Femur (tissue), 1 donor: ENCODE measurements around the gene AMPD3.

Experiments
- DNase-seq: peaks from one replicate; pipeline ENCODE4 v3.0.0-alpha.2; 2017

Gene AMPD3

DNA sequence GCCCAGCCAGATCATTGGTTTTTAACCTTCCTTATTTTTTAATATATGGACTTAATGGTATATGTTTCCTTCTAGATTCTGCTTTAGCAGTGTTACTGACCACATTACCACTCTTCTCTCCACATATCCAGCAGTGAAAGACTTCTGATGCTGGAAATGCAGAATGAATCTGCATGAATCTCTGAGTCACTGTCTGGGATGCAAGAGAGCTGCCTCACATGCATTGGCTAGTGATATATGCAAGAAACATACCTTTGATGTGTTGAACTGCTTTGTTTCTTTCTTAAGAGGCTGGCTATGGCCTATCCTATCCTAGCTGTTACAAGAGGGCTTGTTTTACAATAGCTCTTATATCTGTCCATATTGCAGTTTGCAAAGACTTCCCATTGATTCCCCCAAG is 16.6 kb upstream of the AMPD3 start:
- DNase-seq, result no peak

DNA sequence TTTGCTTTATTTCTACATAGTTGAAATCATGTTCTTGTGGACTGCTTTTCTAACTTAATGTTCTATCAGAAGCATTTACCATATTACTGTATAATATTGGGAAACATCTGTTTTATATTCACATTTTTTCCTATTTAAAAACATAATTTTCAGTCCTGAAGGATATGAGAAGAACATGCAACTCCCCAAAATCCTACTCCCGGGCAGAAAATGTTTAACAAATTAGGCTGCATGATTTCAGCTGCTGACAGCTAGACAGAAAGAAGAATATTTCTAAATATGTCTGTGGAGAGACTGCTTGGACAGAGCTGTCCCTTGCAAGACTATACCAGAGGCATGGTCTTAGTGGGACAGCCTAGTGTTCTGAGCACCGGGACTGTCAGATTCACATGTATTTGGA is 15.7 kb upstream of the AMPD3 start:
- DNase-seq, result no peak

DNA sequence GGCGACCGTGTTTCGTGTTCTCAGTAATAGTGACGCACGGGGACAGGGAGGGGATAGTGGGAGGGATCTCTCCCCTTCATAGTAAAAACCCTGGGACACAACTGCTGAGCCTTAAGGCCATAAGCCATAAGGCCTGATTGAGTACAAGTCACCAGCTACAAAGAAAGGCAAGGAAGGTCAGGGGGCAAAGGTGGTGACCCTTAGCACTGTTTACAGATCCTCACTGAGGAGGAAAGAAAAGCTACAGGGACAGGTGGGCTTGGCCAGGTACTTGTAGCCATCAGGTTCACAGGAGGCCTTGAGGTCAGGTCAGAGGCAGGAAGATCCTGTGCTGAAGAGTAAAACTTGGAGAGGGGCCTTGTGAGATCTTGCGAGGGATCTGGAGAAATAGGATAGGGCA is 15.1 kb upstream of the AMPD3 start:
- no peak for DNase-seq

- DNase-seq, result no peak
These were observed 14.7 kb upstream of the AMPD3 start for GRCh38 chr11:10440401-10440800.

DNA sequence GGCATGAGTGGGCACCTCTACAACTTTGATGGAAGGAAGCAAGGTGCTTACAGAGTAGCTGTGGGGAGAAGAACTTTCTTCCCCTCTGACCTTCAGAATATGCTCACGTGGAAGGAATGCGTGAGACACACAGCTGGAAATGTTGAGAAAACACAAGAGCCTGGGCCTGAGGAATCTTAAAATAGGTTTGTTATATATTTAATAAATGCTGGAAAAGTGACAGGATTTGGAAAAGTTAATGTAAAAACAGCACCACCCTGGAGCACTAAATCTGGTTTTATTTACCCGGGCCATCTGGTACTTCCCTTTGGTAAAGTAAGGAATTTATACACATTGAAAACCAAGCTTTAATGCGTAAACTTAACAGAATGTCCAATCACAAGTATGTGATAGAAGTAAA is 14.0 kb upstream of the AMPD3 start:
- peak; percentile 46 for DNase-seq

GRCh38 chr11:10441652-10442503 is 13.2 kb upstream of the AMPD3 start:
- no peak for DNase-seq

GRCh38 chr11:10443152-10443551 is 11.9 kb upstream of the AMPD3 start:
- DNase-seq, result no peak

DNA sequence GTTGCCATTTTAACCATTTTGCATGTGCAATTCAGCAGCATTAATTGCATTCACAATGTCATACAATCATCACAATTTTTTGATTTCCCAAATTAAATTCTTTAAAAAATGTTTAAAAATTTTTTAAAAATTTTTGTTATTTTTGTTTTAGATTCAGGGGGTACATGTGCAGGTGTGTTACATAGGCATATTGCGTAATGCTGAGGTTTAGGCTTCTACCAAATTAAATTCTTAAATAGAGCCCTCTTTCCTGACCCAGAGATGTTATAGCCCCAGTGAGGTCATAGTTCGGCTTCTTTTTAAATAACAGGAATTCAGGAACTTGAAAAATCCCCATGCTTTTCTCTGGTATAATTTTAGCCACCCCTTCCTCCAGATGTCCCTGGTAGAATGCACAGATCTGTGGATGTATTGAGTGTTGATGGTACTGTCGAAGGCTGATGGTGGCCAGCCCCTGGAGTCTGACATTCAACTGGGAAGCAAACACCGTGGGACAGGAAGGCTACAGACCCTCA is 11.3 kb upstream of the AMPD3 start:
- no peak for DNase-seq

DNA sequence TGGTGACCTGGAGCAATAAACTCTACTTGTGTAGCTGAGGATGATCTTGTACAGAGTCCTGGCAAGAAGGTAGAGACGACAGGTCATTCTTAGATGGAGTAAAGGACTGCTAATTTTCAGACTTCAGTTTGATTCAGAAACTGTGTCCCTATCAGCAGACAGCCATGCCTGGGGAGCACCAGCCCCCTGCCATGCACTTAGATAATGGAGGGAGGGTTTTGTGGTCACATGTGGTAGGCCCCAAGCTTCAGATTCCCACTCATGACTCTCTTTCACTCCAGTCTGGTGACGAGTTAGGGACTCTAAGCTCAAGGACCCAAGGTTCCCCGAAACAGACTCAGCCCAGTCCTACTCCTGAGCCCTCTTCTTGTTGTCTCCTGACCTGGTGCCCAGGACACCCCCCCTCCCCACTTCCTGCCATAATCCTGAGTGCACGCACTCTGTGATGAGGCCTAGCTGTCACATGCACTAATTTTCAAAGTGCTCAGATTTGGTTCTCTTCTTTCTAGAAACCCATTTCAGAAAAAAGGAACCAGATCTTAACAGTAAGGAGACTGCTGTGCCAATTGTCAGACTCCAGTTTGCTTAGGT is 10.2 kb upstream of the AMPD3 start:
- DNase-seq, result no peak

DNA sequence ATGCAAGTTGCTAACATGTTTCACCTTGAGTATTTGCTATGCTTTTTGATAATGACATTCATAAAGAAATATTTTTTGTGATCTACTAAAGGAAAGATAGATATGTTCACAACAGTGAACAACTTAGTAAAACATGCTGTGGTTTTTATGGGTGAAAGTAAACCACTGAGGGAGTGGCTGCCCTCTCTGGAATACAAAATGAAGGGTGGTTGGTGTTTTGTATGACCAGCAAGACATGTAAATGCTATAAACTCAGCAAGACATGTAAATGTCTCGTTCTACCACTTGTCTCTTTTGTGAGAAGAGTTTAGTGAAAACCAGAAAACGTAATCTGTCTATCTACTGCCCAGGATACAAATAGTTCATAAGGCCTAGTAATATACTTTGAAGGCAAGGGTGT is 7.6 kb upstream of the AMPD3 start:
- DNase-seq, result no peak

GRCh38 chr11:10450462-10451425 is 4.3 kb upstream of the AMPD3 start:
- DNase-seq, result peak; percentile 35

DNA sequence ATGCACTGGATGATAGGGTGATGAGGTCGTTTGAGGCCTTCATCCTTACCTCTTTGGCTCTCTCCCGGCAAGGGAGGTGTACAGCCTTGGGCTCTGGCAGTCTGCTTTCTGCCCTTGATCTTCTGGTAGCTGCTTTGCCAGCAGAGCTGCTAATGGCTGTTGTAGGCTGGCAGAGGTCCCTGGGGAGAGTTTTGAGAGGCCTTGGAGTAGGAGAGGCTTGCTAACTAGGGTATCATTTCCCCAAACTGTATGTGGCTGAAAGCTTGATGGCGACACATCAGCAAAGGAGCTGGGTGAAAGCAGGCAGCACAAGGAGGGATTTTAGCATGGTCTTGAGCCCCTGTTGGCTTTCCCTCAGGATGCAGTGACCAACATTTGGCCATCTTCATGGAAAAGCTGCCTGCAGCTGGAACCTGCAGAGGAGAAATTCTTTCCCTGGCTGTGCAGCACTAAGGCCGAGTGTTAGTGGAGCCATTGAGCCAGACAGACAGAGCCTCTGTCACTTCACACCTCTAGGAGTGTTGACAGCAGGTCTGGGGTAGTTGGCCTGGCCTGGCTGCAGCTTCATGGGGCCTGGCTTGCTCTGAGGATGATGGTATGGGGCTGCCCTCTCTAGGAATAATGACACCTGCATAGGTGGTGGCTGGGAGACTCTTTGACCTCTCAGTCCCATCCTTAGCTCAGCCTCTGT is 3.5 kb upstream of the AMPD3 start:
- peak; percentile 47 for DNase-seq

- no peak for DNase-seq
These were observed 2.8 kb upstream of the AMPD3 start for GRCh38 chr11:10452211-10452767.

GRCh38 chr11:10453261-10453660 is 1.8 kb upstream of the AMPD3 start:
- DNase-seq, result no peak

DNA sequence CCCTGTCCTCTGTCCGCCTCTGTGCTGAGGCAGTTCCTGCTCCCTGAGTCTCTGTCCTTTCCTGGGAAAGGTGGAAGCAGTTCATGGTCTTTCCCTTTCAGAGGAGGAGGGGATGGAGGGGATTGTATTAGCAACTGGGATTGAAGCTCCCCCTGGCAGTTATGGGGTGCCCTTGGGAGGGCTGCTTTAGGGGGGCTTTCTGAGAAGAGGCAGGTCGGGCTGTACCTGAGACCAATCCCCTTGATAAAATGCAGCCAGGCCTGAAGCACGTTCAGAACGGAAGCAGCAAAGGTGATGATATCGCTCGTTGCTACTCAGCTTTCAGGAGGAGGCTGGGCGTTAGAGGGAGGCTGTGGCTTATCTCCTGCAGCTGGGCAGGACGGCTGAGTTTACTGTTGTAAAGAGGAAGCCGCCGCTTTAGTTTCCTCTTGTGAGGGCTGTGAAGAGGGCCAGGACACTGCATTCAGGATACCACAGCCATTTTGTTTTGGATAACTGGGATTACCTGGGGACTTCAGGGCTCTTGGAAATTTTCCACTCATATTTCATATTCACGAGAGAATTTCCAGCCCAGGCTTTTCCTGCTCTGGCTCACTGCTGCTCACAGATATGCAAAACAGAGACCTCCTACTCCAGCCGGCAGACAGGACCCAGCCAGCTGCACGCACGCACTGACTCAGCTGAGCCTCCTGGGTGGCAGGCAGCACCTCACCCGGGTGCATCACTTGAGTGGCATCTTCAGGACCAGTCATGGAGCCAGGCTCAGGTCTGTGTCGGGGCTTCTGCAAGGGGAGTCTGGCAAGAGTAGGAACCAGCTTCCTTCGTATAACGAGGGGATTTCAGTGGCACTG is 798 bp downstream of the AMPD3 start:
- DNase-seq, result peak; percentile 64

DNA sequence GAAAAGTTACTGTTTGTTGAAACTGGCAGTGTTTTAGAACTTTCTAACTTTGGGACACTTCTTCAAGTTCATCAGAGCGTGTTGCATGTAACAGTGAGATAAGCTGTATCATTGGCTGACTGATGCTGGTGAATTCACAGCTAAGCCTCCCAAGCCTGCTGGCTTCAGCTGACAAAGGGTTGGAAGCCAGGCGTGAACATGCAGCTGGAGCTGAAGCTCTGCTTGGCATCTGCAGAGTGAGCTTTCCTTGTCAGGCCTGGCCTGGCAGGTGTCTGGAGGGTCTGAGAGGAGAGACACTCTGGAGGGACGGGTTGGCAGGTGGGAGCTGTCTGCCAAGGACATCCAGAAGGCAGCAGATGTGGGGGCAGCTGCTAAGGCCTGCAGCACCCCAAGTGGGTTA is 1.5 kb downstream of the AMPD3 start:
- peak; percentile 72 for DNase-seq

DNA sequence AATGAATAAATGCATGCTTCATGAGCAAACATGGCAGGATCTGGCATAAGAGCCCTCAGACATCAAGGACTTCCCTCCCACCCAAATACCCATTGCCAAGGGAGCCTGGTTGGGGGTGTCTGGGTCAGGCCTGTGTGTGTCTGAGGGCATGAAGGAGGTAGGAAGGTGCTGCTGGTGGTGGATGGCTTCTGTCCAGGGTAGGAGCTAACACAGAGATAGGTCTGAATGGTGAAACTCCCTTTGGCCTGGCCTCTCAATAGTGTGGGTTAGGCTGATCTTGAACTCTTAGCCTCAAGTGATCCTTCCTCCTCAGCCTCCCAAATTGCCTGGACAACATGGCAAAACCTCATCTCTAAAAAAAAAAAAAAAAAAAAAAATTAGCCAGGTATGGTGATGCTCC is 2.8 kb downstream of the AMPD3 start:
- DNase-seq, result no peak

GRCh38 chr11:10459029-10459970 is 4.2 kb downstream of the AMPD3 start:
- DNase-seq, result no peak

DNA sequence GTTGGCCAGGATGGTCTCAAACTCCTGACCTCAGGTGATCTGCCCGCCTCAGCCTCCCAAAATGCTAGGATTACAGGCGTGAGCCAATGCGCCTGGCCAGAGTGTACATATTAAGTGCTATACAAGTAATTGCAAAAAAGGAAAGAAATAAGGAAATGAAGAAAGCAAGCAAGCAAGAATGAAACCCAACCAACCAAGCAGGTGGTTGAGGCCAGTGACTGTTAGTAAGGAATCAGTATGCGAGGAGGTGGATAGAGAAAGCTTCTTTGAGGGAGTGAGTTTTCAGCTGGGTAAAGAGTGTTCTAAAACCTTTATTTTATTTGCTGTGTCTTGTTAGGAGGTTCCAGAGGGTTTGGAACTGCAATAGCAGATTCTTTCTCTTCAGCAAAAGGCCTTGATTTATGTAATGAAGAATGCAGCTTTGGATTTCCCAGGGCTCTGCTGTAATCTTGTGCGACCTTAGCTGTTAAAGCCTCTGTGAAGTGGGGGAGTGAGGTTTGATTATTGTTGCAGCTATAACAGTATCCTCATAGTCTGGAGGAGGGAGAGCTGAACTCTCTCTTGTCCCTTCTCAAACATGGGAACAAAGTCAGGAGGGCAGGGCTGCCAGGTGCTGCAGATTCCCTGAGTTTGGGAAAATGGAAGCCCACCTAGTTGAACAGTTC is 5.7 kb downstream of the AMPD3 start:
- no peak for DNase-seq
